Right lobe of liver (tissue), 4 donors: ENCODE data around the gene GATA5.

ENCODE experiments used
- POLR2A ChIP-seq: fragments of 450-650 bp; IDR thresholded peaks from one replicate; pipeline ENCODE4 v1.6.1; 2017; ENCODE audit warnings: antibody characterized with exemption, mild to moderate bottlenecking
- TF ChIP-seq, protein P1 (sequence below), 4 donors: fragments of 200-600 bp in 3 of 4; fragments of 450-650 bp in 1 of 4; IDR thresholded peaks; one replicate each; pipeline versions ENCODE4 v1.5.1 to v1.8.0; 2016 to 2022; ENCODE audit warnings: antibody characterized with exemption in 4 of 4, mild to moderate bottlenecking in 2 of 4
- donor health status: DM: no; HTN: no; CAD: no.
- donor health status: DM: no; HTN: no; CAD: no.
- donor health status: DM: no; HTN: yes; CAD: no.

DNA sequence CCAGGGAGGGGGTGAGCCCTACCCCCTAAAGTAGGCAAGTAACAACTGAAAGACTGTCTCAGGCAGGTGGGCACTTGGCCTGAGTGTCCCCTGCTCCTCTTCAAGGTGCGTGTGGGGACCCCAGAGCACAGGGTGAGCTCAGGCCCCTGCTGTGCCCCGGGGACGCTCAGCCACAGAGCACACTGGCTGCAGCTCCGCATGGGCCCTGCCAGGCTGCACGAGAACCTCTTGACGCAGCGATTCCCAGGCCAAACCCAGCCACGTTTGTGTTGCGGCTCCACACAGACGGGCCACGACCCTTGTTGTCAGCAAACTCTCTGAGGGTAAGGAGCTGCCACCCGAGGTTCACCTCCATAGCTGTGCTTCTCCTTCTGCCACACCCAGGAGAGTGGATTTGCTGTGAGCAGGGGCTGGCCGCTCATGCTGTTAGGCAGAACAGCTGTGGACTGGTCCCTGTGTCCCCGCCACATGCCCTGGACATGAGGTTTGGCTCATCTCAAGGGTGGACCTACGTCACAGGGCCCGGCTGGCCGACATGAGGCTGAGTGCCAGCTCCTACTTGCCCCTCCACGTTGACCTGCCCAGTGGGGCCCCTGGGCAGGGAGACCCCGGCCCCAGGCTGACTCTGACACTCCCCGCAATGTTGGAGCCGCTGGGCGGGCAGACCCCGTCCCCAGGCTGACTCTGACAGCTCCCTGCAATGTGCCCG is 29.7 kb upstream of the GATA5 start:
- TF ChIP-seq, protein P1, sequence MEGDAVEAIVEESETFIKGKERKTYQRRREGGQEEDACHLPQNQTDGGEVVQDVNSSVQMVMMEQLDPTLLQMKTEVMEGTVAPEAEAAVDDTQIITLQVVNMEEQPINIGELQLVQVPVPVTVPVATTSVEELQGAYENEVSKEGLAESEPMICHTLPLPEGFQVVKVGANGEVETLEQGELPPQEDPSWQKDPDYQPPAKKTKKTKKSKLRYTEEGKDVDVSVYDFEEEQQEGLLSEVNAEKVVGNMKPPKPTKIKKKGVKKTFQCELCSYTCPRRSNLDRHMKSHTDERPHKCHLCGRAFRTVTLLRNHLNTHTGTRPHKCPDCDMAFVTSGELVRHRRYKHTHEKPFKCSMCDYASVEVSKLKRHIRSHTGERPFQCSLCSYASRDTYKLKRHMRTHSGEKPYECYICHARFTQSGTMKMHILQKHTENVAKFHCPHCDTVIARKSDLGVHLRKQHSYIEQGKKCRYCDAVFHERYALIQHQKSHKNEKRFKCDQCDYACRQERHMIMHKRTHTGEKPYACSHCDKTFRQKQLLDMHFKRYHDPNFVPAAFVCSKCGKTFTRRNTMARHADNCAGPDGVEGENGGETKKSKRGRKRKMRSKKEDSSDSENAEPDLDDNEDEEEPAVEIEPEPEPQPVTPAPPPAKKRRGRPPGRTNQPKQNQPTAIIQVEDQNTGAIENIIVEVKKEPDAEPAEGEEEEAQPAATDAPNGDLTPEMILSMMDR (IDR thresholded peaks at IDR 0.05) = no peak
- no peak for TF ChIP-seq POLR2A
